VCaP (cell line): ENCODE measurements around the gene MORN3.
A peak's percentile ranks its signal among the peaks of the same experiment; 100 is the strongest.

ENCODE experiments used
- H3K27ac ChIP-seq: fragments of 450-650 bp; 2 replicates; pipeline ENCODE4 v1.5.1; 2017
- TF ChIP-seq, protein P1 (sequence below): fragments of 450-650 bp; conservative IDR thresholded peaks from 2 replicates; pipeline ENCODE4 v1.5.1; 2017; ENCODE audit warnings: mild to moderate bottlenecking, moderate library complexity

MORN3 gene

DNA sequence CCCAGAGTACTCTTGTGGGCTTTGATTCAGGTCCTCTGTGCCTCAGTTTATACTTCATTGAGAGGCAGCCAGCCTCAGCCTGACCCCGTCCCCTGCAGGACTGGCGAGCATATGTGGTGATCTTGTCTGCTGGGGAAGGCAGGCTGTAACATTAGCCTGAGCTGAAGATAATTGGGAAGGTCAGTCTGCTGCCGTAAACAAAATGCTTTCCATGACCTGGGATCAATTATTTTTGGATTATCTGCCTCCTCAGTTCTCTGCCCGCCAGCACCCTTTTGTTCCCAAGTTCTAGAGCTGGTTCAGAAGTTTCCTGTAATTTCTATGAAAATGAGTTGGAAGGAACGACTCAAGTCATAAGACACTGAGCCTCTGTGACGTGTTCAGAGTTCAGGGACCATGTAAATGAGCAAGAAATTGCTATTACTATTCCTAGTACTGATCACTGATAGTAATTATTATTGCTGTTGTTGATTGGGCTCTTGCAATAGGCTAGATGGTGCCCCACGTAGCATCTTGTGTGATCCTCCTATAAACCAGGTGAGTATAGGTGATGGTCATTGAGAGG is 38.6 kb downstream of the MORN3 start:
- no peak overlapping the region for H3K27ac ChIP-seq
- TF ChIP-seq, protein P1, sequence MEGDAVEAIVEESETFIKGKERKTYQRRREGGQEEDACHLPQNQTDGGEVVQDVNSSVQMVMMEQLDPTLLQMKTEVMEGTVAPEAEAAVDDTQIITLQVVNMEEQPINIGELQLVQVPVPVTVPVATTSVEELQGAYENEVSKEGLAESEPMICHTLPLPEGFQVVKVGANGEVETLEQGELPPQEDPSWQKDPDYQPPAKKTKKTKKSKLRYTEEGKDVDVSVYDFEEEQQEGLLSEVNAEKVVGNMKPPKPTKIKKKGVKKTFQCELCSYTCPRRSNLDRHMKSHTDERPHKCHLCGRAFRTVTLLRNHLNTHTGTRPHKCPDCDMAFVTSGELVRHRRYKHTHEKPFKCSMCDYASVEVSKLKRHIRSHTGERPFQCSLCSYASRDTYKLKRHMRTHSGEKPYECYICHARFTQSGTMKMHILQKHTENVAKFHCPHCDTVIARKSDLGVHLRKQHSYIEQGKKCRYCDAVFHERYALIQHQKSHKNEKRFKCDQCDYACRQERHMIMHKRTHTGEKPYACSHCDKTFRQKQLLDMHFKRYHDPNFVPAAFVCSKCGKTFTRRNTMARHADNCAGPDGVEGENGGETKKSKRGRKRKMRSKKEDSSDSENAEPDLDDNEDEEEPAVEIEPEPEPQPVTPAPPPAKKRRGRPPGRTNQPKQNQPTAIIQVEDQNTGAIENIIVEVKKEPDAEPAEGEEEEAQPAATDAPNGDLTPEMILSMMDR = no peak

DNA sequence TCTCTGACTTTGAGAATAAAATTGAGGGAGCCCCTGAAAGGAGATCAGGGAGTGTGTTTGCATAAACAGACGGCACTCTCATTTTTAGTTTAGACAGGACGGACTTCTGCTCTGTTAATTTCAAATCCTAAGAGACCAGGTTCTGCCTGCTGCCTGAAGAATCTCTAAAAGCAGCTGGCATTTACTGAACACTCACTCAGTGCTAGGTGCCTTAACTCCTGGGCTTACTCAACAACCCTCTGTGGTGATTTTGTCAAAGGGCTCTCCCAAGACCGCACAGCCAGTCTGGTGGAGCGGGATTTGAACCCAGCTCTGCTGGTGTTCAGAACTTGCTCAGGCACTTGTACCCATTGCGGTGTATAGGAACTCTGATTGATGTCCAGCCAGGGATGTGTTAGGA is 40.9 kb downstream of the MORN3 start:
- TF ChIP-seq, protein P1 = no peak
- no peak overlapping the region for H3K27ac ChIP-seq

DNA sequence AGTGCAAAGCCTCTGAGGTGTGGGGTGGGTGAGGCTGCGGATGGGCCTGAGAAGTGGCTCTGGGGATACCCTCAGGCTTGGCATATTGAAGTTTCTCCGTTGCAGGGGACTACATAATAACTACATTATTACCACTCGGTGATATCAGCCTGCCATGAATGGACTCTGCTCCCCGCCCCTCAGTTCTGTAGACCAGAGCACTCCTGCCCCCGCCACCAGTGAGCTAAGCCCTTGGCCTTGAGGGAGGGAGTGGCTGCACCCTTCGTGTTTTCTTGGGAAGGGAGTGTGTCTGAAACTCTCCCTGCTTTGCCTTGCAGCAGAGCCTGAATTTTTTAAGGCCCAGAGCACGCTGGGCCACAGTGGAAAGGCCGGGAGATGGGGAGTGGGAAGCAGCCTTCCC is 41.4 kb downstream of the MORN3 start:
- TF ChIP-seq, protein P1 = no peak
- H3K27ac ChIP-seq = peak overlapping the region; percentile 85; the same call in 1 of the 2 replicates

DNA sequence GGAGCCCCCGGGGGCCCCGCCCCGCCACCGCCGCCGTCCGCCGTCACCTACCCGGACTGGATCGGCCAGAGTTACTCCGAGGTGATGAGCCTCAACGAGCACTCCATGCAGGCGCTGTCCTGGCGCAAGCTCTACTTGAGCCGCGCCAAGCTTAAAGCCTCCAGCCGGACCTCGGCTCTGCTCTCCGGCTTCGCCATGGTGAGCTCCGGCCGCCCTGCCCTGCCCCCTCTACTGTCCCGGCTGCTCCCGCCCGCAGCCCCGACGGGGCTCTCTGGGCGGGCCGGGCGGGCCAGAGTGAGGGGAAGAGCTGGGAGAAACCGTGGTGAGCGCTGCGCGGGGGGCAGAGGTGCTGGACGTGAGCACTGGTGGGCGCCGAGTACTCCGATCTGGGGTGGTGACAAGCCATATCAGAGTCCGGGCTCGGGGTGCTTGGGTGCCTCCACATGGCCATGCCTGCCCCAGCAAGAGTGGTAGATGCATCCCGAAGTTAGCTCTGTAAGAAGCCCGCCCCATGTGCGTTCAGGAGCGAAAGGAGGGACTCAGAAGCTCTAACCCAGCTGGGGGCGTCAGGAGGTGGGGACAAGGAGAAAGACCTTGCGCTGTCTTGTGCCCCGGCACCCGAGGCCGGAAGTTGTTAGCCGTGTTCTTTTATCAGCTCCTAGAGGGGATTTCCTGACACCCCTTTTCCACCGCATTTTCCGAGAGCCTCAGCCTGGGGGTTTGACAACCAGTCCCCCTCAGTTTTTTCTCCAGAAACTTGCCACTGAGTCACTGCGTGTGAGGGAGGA is 42.4 kb downstream of the MORN3 start:
- peak overlapping the region; percentile 85 for H3K27ac ChIP-seq
- TF ChIP-seq, protein P1 = peak; percentile 26

DNA sequence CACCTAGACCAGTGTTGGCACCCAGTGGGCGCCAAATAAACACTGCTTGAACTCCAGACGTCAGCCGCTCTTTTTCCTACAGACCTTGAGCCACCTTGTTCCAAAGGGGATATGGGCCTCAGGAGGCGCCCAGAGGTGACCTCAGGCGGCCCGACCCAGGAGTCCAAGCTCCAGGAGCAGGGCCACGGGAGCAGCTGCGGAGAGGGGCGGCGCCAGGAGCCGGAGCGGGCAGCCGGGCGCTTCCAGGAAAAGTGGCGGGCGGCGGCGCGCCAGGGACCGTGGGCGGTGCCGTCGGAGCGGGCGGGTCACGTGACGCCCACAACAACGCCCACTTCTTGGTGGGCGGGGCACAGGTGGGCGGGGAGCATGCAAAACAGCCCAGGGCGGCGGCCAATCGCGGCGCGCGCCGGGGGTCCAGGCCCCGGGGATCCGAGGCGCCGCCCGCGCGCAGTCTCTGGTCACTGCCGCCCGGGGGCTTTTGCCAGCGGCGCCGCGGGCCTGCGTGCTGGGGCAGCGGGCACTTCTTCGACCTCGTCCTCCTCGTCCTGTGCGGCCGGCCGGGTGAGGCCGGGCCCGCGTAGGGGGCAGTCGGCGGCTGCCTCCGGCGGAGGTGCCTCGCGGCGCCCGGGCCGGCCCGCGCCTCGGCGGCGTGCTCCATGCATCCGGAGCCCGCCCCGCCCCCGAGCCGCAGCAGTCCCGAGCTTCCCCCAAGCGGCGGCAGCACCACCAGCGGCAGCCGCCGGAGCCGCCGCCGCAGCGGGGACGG is 43.2 kb downstream of the MORN3 start, which contains the start of gene ORAI1:
ORAI1 (plus strand) TSS at position 444 of the 766 bp plus-strand sequence.
- TF ChIP-seq, protein P1 = no peak; the same call in 1 of the 2 replicates
- peak within 1 kb of the TSS; percentile 85 for H3K27ac ChIP-seq

DNA sequence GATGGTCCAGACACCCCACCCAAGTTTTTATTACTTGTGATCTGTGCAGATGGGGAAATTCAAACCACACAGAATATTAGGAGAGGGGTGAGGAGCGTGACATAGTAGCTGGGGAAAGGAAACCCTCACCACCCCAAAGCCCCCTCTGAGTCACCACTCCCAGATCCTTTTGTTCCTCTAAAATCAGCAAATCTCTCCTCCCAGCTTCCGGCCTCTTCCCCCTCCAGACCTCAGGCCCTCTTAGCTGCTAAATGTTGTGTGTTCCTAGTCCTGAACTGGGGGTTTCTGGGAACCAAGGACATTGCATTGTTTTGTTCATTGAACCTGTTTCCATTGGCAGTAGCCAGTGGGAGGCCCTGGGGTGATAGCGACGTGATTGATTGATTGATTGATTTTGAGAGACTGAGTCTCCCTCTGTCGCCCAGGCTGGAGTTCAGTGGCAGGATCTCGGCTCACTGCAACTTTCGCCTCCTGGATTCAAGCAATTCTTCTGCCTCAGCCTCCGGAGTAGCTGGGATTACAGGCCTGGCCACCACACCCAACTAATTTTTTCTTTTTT is 49.0 kb downstream of the MORN3 start:
- TF ChIP-seq, protein P1 = no peak

More for the DNA sequence above, 49.0 kb downstream of the MORN3 start:
- no peak overlapping the region for H3K27ac ChIP-seq
